Transverse colon (tissue), 4 donors: ENCODE results near the gene CDKN2C. TPM values are rescaled to one million over a fixed set of nuclear protein-coding genes. Genes with fewer than 3 reads are reported as not detected.

Experiments
- DNase-seq: peaks from one replicate; pipeline ENCODE4 v3.0.0-alpha.2; 2019
- H3K27ac ChIP-seq, 4 donors: fragments of 200-600 bp; sonication (generic); 2 replicates each; pipeline ENCODE4 v1.5.1; 2016 to 2018; ENCODE audit warnings: inconsistent platforms in 4 of 4
- H3K27me3 ChIP-seq: fragments of 200-600 bp; sonication (generic); 2 replicates; pipeline ENCODE4 v1.5.1; 2017; ENCODE audit warnings: inconsistent platforms
- H3K36me3 ChIP-seq, 4 donors: fragments of 200-600 bp; sonication (generic); 2 replicates each; pipeline ENCODE4 v1.5.1; 2017 to 2019; ENCODE audit warnings: inconsistent platforms in 4 of 4
- H3K4me1 ChIP-seq, 4 donors: fragments of 200-600 bp; sonication (generic); 2 replicates each; pipeline ENCODE4 v1.5.1; 2017 to 2020; ENCODE audit warnings: inconsistent platforms in 4 of 4
- H3K4me3 ChIP-seq, 4 donors: fragments of 200-600 bp; sonication (generic); 1 replicate in 1 of 4; 2 replicates in 3 of 4; pipeline versions ENCODE4 v1.5.1 to v1.6.1; 2017 to 2019; ENCODE audit warnings: inconsistent platforms in 4 of 4
- H3K9me3 ChIP-seq, 2 donors: fragments of 200-600 bp; sonication (generic); 2 replicates each; pipeline ENCODE4 v1.5.1; 2017 to 2019; ENCODE audit warnings: inconsistent platforms in 2 of 2
- CTCF ChIP-seq, 5 experiments: fragments of 200-600 bp in 3 of 5; fragments of 450-650 bp in 2 of 5; sonication (generic) in 3 of 5; IDR thresholded peaks; 1 replicate in 2 of 5; 2 replicates in 3 of 5; pipeline ENCODE4 v1.5.1; 2016 to 2017; ENCODE audit warnings: antibody characterized with exemption in 5 of 5, inconsistent platforms in 3 of 5, mild to moderate bottlenecking in 2 of 5, moderate library complexity in 1 of 5
- EP300 ChIP-seq: sonication (generic); formaldehyde crosslinking; IDR thresholded peaks from one replicate; pipeline ENCODE4 v1.6.1; 2017; ENCODE audit warnings: antibody characterized with exemption, low read depth
- POLR2A ChIP-seq: fragments of 450-650 bp; IDR thresholded peaks from one replicate; pipeline ENCODE4 v1.6.1; 2016; ENCODE audit warnings: antibody characterized with exemption, mild to moderate bottlenecking, moderate library complexity
- POLR2AphosphoS5 ChIP-seq, 3 donors: sonication (generic); formaldehyde crosslinking; IDR thresholded peaks; one replicate each; pipeline ENCODE4 v1.6.1; 2016; ENCODE audit warnings: antibody characterized with exemption in 3 of 3
- WGBS, 2 donors: methylation state at CpG; one replicate each; pipeline ENCODE4 v1.1.5; 2018; ENCODE audit warnings: low coverage in 1 of 2; 5-methylcytosine and 5-hydroxymethylcytosine counted together
- in situ Hi-C, 4 donors: fragments of 200-750 bp; cut with MboI; loops; one replicate each; pipeline versions ENCODE4 v1.15.0 to v1.15.1; 2017; ENCODE audit warnings: low sequenced_read_pairs in 3 of 4, low pct_ligation_motif_present in 1 of 4, low pct_unique_long_range_greater_than_20kb in 1 of 4
- intact Hi-C: fragments of 100-400 bp; cut with DNase I; formaldehyde crosslinking; loops from one replicate; pipeline ENCODE4 v1.15.1; 2023; ENCODE audit warnings: low total_unique reads
- total RNA-seq, 4 donors: library from RNA; depleted of rRNA; stranded (reverse); fragments of >200 nt; gene quantifications; one replicate each; pipeline ENCODE4 v1.1.0, GENCODE V29; 2016

The CDKN2C gene
- total RNA-seq, 4 donors from 2014 or later: 6.7 to 10.3 (median 7.4) TPM; not detected in 1

- no peak for DNase-seq
- in situ Hi-C loops (no loop called here), intact Hi-C loops (no loop called here)
These were observed 4.0 kb downstream of the CDKN2C start for GRCh38 chr1:50973875-50974617.

GRCh38 chr1:50974618-50974935 lies 4.5 kb downstream of the CDKN2C start:
- intact Hi-C loops: no loop called here
- in situ Hi-C loops: no loop called here
- 83 to 90% methylated on average over 1 of the region's 1 CpG for WGBS, 2 donors
- TF ChIP-seq EP300 (no peak), POLR2AphosphoS5 (IDR thresholded peaks at IDR 0.05) (no peak), POLR2A (no peak), CTCF (IDR thresholded peaks at IDR 0.05) (no peak)
- Histone ChIP-seq H3K27ac (no peak overlapping the region), H3K9me3 (no peaks in the 10 kb centered on the region), H3K36me3 (no peaks in the 10 kb centered on the region), H3K4me1 (peaks cover 0 to 45% (median 12%) of the 10 kb centered on the region in 4 donors), H3K4me3 (no peak overlapping the region), H3K27me3 (no peaks in the 10 kb centered on the region)
- DNase-seq: no peak

More at GRCh38 chr1:50973875-50974617, 4.0 kb downstream of the CDKN2C start:
- Histone ChIP-seq H3K9me3 (no peaks in the 10 kb centered on the region), H3K4me1 (peaks cover 0 to 40% (median 11%) of the 10 kb centered on the region in 4 donors), H3K27me3 (no peaks in the 10 kb centered on the region), H3K4me3 (no peak overlapping the region), H3K36me3 (no peaks in the 10 kb centered on the region), H3K27ac (peak overlapping the region in 2 of 4 donors; percentile 8 to 12)
- TF ChIP-seq POLR2AphosphoS5 (IDR thresholded peaks at IDR 0.05): no peak
- TF ChIP-seq POLR2A: no peak
- no peak for TF ChIP-seq EP300
- TF ChIP-seq CTCF (IDR thresholded peaks at IDR 0.05): no peak
- WGBS, 2 donors: 89 to 90% methylated on average over 7 to 13 of the region's 13 CpGs

GRCh38 chr1:50975436-50975835 lies 5.4 kb downstream of the CDKN2C start:
- in situ Hi-C loops: no loop called here
- WGBS, 2 donors: 64 to 74% methylated on average over 1 of the region's 1 CpG
- DNase-seq: no peak
- Histone ChIP-seq H3K36me3 (no peaks in the 10 kb centered on the region), H3K4me1 (peaks cover 0 to 45% (median 12%) of the 10 kb centered on the region in 4 donors), H3K27ac (no peak overlapping the region), H3K27me3 (no peaks in the 10 kb centered on the region), H3K9me3 (no peaks in the 10 kb centered on the region), H3K4me3 (no peak overlapping the region)
- intact Hi-C loops: no loop called here
- TF ChIP-seq EP300 (no peak), POLR2AphosphoS5 (IDR thresholded peaks at IDR 0.05) (no peak), CTCF (IDR thresholded peaks at IDR 0.05) (no peak), POLR2A (no peak)

GRCh38 chr1:50976111-50976889 lies 6.3 kb downstream of the CDKN2C start:
- no peak for DNase-seq
- Histone ChIP-seq H3K36me3 (no peaks in the 10 kb centered on the region), H3K4me3 (peak overlapping the region in 3 of 4 donors; percentile 74 to 77 (median 76)), H3K4me1 (peaks cover 0 to 38% (median 6%) of the 10 kb centered on the region in 4 donors), H3K9me3 (no peaks in the 10 kb centered on the region), H3K27ac (peak overlapping the region; percentile 88 to 95 (median 94)), H3K27me3 (no peaks in the 10 kb centered on the region)
- 64 to 68% methylated on average over 10 to 19 of the region's 19 CpGs for WGBS, 2 donors
- intact Hi-C loops: no loop called here
- in situ Hi-C loops: no loop called here
- TF ChIP-seq POLR2AphosphoS5 (IDR thresholded peaks at IDR 0.05) (no peak), POLR2A (no peak), EP300 (no peak), CTCF (IDR thresholded peaks at IDR 0.05) (no peak)
